ENCODE data around the gene GPHB5. TPM values are rescaled to one million over a fixed set of nuclear protein-coding genes. Genes with fewer than 3 reads are reported as not detected.

Gene GPHB5, protein sequence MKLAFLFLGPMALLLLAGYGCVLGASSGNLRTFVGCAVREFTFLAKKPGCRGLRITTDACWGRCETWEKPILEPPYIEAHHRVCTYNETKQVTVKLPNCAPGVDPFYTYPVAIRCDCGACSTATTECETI
- not detected in 5 replicates for total RNA-seq (2022; extraction: Qiagen RNA extraction; ENCODE audit: low read depth)

GRCh38 chr14:63318835-63319234 lies at the start of gene GPHB5:
Gene GPHB5 (minus strand): TSS chr14:63318935. CDS start chr14:63317849, 1,086 bp downstream.

Other genes starting within 250 kb of the GPHB5 start
- gene RHOJ, start 114.5 kb downstream of the GPHB5 start, total RNA-seq (2022; extraction: Qiagen RNA extraction; ENCODE audit: low read depth) = not detected in 5 replicates
- gene PPP2R5E, start 224.4 kb upstream of the GPHB5 start, total RNA-seq (2022; extraction: Qiagen RNA extraction; ENCODE audit: low read depth) = 14.4 to 26.8 TPM (median 25.7 TPM) in 5 replicates